Activated B cell treated with CpG ODN at 0.5 μM for 24 hours (primary cell): Measurements from ENCODE around the gene CAMKMT. TPM values are rescaled to one million over a fixed set of nuclear protein-coding genes. Genes with fewer than 3 reads are reported as not detected.
A peak's percentile ranks its signal among the peaks of the same experiment; 100 is the strongest.

Experiments
- ATAC-seq: fragments of 200-7000 bp; cut with Tn5 transposase; one replicate; pipeline ENCODE4 v1.10.0; 2021; ENCODE audit warnings: low read depth, mild to moderate bottlenecking, moderate library complexity
- CTCF ChIA-PET: fragments of 350-600 bp; sonication (Branson Sonifier 250); formaldehyde crosslinking; loops from one replicate; lab custom pipeline; 2021; ENCODE audit warnings: antibody characterized with exemption; lab: Charles Lee
- POLR2A ChIA-PET: fragments of 350-600 bp; sonication (Branson Sonifier 250); formaldehyde crosslinking; loops from one replicate; lab custom pipeline; 2021; ENCODE audit warnings: antibody characterized with exemption; lab: Charles Lee
- DNase-seq: peaks from one replicate; pipeline ENCODE4 v3.0.0; 2022
- H3K27ac Mint-ChIP-seq: one replicate; pipeline ENCODE4 v1.8.0; 2020; ENCODE audit warnings: mixed read lengths
- H3K27me3 Mint-ChIP-seq: one replicate; pipeline ENCODE4 v1.8.0; 2021; ENCODE audit warnings: mixed read lengths
- H3K36me3 Mint-ChIP-seq: one replicate; pipeline ENCODE4 v1.8.0; 2021; ENCODE audit warnings: low read depth, mixed read lengths
- H3K4me1 Mint-ChIP-seq: one replicate; pipeline ENCODE4 v1.8.0; 2021; ENCODE audit warnings: mixed read lengths
- H3K4me3 Mint-ChIP-seq: one replicate; pipeline ENCODE4 v1.8.0; 2020; ENCODE audit warnings: mild to moderate bottlenecking, mixed read lengths
- H3K9me3 Mint-ChIP-seq: one replicate; pipeline ENCODE4 v1.8.0; 2020; ENCODE audit warnings: mixed read lengths
- intact Hi-C: fragments of 100-400 bp; cut with micrococcal nuclease; formaldehyde crosslinking; loops from one replicate; pipeline ENCODE4 v1.15.1; 2024
- total RNA-seq: library from RNA; stranded (reverse); gene quantifications from 2 replicates; pipeline ENCODE4 v1.2.3, GENCODE V29; 2022
- TF ChIP-seq, protein P1 (sequence below): fragments of 200-600 bp; IDR thresholded peaks from one replicate; pipeline ENCODE4 v1.8.0; 2022; ENCODE audit warnings: antibody characterized with exemption, mild to moderate bottlenecking

The CAMKMT gene
- total RNA-seq, 1 donor from 2014 or later, result 21.2 TPM

DNA sequence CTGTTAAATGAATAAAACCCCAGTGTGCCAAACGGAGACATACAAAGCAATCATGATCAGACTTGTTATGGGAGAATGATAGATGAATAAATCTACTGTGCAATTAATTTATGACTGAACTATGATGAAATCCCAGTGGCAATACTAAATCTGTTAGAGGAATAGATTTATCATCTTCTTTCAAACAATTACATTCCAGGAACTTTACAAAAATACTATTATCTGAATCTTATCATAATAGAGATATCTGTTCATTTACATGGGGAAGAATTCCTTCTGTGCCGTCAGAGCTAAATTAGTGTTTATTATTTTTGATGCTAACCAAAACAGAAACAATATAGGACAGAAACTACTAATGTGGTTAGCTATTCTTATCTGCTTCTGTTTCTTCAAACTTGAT, 208.5 kb downstream of the CAMKMT start:
- ATAC-seq, result no peak
- intact Hi-C loops, result no loop called here
- Mint-ChIP-seq H3K27ac (no peak overlapping the region), H3K4me3 (no peak overlapping the region), H3K9me3 (no peaks in the 10 kb centered on the region), H3K27me3 (no peaks in the 10 kb centered on the region), H3K4me1 (no peaks in the 10 kb centered on the region), H3K36me3 (no peaks in the 10 kb centered on the region)
- DNase-seq, result no peak
- TF ChIP-seq, protein P1, sequence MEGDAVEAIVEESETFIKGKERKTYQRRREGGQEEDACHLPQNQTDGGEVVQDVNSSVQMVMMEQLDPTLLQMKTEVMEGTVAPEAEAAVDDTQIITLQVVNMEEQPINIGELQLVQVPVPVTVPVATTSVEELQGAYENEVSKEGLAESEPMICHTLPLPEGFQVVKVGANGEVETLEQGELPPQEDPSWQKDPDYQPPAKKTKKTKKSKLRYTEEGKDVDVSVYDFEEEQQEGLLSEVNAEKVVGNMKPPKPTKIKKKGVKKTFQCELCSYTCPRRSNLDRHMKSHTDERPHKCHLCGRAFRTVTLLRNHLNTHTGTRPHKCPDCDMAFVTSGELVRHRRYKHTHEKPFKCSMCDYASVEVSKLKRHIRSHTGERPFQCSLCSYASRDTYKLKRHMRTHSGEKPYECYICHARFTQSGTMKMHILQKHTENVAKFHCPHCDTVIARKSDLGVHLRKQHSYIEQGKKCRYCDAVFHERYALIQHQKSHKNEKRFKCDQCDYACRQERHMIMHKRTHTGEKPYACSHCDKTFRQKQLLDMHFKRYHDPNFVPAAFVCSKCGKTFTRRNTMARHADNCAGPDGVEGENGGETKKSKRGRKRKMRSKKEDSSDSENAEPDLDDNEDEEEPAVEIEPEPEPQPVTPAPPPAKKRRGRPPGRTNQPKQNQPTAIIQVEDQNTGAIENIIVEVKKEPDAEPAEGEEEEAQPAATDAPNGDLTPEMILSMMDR, result no peak
- POLR2A ChIA-PET, result interaction anchor here (1.1 kb wide), 1 partner anchor 13 kb away, joined by 3 read pairs; no protein-coding TSS in a partner anchor
- CTCF ChIA-PET, result no interaction called here

DNA sequence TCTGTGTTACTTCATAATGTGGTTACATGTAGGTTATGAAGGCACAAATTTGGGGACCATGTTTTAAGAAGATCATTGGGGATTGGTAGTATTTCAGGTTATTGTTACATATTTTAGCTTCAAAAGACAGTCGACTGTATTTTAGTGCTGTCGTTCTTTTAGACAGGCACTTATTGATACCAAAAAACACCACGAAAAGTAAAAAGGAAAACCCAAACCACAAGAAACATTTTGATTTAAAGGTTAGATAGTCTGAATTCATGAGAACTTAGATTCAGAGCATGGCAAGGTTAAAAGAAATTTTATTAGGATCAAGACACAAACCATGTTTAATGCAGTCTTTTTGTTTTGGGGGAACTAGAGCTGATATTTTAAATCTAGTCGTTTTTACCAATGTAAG, 209.0 kb downstream of the CAMKMT start:
- Mint-ChIP-seq H3K4me3 (no peak overlapping the region), H3K9me3 (no peaks in the 10 kb centered on the region), H3K27me3 (no peaks in the 10 kb centered on the region), H3K27ac (no peak overlapping the region), H3K36me3 (no peaks in the 10 kb centered on the region), H3K4me1 (no peaks in the 10 kb centered on the region)
- ChIA-PET POLR2A (no interaction called here), CTCF (interaction anchor here (1.3 kb wide), 1 partner anchor 10 kb away, joined by 3 read pairs; no protein-coding TSS in a partner anchor)
- ATAC-seq (no peak), DNase-seq (no peak)
- TF ChIP-seq, protein P1, result no peak
- intact Hi-C loops, result no loop called here

DNA sequence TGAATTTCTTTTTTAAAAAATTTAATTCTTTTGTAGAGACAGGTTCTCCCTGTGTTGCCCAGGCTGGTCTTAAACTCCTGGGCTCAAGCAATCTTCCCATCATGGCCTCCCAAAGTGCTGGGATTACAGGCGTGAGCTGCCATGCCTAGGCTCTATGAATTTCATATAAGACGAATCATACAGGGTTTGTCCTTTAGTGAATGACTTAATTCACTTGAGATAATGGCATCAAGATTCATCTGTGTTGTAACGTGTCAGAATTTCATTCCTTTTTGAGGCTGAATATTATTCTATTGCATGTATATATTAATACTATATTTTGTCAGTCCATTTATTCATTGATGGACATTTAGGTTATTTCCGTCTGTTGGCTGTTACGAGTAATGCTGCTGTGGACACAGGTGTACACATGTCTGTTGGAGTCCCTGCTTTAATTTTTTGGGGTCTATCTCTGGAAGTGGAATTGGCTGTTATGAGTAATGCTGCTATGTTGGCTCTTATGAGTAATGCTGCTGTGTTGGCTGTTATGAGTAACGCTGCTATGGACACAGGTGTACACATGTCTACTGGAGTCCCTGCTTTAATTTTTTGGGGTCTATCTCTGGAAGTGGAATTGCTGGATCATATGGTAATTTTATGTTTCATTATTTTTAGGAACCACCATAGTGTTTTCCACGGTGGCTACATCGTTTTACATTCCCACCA, 210.6 kb downstream of the CAMKMT start:
- no peaks in the 10 kb centered on the region for H3K27me3 Mint-ChIP-seq
- intact Hi-C loops, result no loop called here
- H3K4me1 Mint-ChIP-seq, result no peaks in the 10 kb centered on the region
- no peak overlapping the region for H3K4me3 Mint-ChIP-seq
- no peaks in the 10 kb centered on the region for H3K9me3 Mint-ChIP-seq
- CTCF ChIA-PET, result interaction anchor here (1.3 kb wide), 1 partner anchor 12 kb away, joined by 3 read pairs; no protein-coding TSS in a partner anchor
- DNase-seq (no peak), ATAC-seq (no peak)
- H3K27ac Mint-ChIP-seq, result no peak overlapping the region
- TF ChIP-seq, protein P1, result no peak
- POLR2A ChIA-PET, result no interaction called here
- no peaks in the 10 kb centered on the region for H3K36me3 Mint-ChIP-seq

DNA sequence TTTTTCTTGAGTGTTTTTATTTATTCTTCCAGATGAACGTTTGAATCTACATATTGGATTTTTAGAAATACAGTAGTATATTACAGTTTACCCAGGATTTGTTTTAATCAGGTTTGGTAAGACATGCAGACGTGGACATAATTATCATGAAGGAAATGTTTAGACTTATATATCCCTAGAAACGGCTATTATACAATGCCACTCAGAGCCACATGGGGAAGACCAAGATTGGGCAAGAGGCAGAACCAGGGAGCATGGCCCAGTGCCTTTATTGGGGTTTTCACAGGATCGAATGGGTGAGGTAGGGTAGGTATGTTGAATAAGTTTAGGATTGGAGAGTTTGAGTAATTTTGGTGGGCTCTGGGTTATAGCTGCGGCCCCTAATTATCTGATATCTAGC, 212.2 kb downstream of the CAMKMT start:
- Mint-ChIP-seq H3K4me1 (peaks cover 8% of the 10 kb centered on the region), H3K27me3 (no peaks in the 10 kb centered on the region), H3K9me3 (no peaks in the 10 kb centered on the region), H3K36me3 (no peaks in the 10 kb centered on the region), H3K4me3 (no peak overlapping the region), H3K27ac (no peak overlapping the region)
- CTCF ChIA-PET, result no interaction called here
- intact Hi-C loops, result no loop called here
- TF ChIP-seq, protein P1, result no peak
- ATAC-seq, result no peak
- DNase-seq, result no peak
- POLR2A ChIA-PET, result no interaction called here

DNA sequence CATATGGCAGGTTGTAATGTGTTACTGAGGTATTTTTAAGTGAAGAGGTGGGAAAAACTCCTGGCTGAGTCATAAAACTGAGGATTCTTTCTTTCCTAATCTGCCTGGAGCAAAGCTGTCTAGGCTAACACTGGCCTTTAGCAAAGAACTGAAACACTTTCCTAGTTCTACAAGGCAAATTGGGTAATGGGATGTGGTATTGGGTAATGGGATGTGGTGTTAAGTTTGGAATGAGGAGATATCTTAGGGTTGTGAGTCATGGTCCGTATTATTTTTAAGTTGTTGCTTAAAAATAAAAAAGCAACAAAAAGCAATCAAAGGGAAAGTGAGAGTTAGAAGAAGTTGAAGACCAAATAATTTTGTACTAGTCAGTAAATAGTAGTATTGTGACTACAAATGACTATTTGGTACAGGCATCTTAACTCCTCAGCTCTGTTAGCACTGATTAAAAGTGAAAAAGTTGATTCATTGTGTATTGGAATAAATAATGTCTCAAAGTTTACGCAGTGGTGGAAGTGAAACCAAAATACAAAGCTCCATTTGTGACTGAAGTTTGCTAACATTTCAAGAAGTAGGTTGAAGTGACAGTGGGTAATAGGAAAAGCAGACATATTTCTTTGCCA, 216.8 kb downstream of the CAMKMT start:
- intact Hi-C loops, result no loop called here
- DNase-seq, result no peak
- ChIA-PET POLR2A (no interaction called here), CTCF (no interaction called here)
- no peaks in the 10 kb centered on the region for H3K27me3 Mint-ChIP-seq
- TF ChIP-seq, protein P1, result no peak
- peak overlapping the region; percentile 24 for H3K4me3 Mint-ChIP-seq
- H3K36me3 Mint-ChIP-seq, result no peaks in the 10 kb centered on the region
- H3K27ac Mint-ChIP-seq, result peak overlapping the region; percentile 7
- no peaks in the 10 kb centered on the region for H3K9me3 Mint-ChIP-seq
- ATAC-seq, result peak; percentile 34
- H3K4me1 Mint-ChIP-seq, result peaks cover 11% of the 10 kb centered on the region
